Measurements from ENCODE around the gene TRAF6. TPM values are rescaled to one million over a fixed set of nuclear protein-coding genes. Genes with fewer than 3 reads are reported as not detected.

The TRAF6 gene
- total and polyA plus RNA-seq, 4 donors, result 2.2 to 14.0 (median 8.8) TPM

DNA sequence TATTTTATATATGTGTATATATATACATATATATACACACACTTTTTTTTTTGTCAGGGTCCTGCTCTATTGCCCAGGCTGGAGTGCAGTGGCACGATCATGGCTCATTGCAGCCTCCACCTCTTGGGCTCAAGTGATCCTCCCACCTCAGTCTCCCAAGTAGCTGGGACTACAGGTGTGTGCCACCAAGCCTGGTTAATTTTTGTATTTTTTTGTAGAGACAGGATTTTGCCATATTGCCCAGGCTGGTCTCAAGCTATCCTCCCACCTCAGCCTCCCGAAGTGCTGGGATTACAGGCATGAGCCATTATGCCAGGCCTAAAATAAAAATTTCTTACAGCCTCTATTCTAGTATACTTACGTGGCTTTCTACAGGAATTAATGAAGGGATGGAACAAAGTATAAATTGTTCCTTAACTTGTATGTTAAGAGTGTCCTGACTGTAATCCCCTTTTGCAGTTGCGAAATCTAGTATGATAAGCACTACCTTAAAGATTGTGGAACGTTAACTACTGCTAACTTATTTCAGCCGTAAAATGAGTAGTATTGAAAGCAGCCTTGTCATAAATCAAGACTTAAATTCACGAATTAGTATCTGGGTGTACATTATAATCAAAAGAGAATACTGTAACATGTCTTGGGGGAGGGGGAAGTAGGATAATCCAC lies 2.1 kb downstream of the TRAF6 start:
- 60 to 61% methylated on average over 7 of the region's 7 CpGs for WGBS, 2 donors
- peaks cover 0 to 12% (median 9%) of the 10 kb centered on the region in 5 donors for H3K4me1 ChIP-seq (ENCODE audit: control insufficient read depth in 5 of 5, insufficient read depth in 5 of 5, low read length in 5 of 5)
- H3K36me3 ChIP-seq (ENCODE audit: control insufficient read depth in 4 of 4, insufficient read depth in 4 of 4, low read length in 4 of 4), result no peaks in the 10 kb centered on the region
- TF ChIP-seq, protein P1, sequence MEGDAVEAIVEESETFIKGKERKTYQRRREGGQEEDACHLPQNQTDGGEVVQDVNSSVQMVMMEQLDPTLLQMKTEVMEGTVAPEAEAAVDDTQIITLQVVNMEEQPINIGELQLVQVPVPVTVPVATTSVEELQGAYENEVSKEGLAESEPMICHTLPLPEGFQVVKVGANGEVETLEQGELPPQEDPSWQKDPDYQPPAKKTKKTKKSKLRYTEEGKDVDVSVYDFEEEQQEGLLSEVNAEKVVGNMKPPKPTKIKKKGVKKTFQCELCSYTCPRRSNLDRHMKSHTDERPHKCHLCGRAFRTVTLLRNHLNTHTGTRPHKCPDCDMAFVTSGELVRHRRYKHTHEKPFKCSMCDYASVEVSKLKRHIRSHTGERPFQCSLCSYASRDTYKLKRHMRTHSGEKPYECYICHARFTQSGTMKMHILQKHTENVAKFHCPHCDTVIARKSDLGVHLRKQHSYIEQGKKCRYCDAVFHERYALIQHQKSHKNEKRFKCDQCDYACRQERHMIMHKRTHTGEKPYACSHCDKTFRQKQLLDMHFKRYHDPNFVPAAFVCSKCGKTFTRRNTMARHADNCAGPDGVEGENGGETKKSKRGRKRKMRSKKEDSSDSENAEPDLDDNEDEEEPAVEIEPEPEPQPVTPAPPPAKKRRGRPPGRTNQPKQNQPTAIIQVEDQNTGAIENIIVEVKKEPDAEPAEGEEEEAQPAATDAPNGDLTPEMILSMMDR (IDR thresholded peaks at IDR 0.05; ENCODE audit: control extremely low read depth, extremely low read depth), result no peak
- DNase-seq (peak in 1 of 3 donors; percentile 6), ATAC-seq (ENCODE audit: insufficient read depth, low FRiP score) (no peak)
- H3K27ac ChIP-seq (ENCODE audit: low read depth in 1 of 2, low read length in 1 of 2), result peak overlapping the region; percentile 3 to 7
- no peaks in the 10 kb centered on the region for H3K9me3 ChIP-seq (ENCODE audit: control insufficient read depth in 4 of 4, insufficient read depth in 3 of 4, low read length in 3 of 4)
- H3K4me3 ChIP-seq, result no peak overlapping the region
- no peaks in the 10 kb centered on the region for H3K27me3 ChIP-seq (ENCODE audit: control insufficient read depth in 3 of 3, insufficient read depth in 3 of 3, low read length in 2 of 3)
- H3K9ac ChIP-seq (ENCODE audit: insufficient read depth in 1 of 2, low read length in 2 of 2), result peak overlapping the region in 1 of 2 donors; percentile 50

DNA sequence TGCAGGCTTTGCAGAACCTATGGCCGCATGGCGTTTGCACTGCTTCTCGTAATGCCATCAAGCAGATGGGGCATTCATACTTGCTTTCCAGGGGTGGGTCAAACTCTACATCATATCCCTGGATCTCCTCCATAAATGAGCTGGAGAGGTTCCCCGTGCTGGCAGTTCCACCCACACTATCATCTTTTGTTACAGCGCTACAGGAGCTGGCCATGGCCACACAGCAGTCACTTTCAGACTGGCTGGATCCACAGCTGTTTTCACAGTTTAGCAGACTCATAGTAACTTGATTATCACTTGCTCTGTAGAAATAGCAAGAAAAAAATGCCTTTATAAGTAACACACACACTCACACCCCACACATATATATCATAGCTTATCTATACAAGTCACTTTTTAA lies 8.8 kb downstream of the TRAF6 start:
- no peak for ATAC-seq (ENCODE audit: insufficient read depth, low FRiP score)
- H3K4me3 ChIP-seq, result no peak overlapping the region
- no peak overlapping the region for H3K9ac ChIP-seq (ENCODE audit: insufficient read depth in 1 of 2, low read length in 2 of 2)
- H3K9me3 ChIP-seq (ENCODE audit: control insufficient read depth in 4 of 4, insufficient read depth in 3 of 4, low read length in 3 of 4), result no peaks in the 10 kb centered on the region
- peaks cover 0 to 13% (median 3%) of the 10 kb centered on the region in 5 donors for H3K4me1 ChIP-seq (ENCODE audit: control insufficient read depth in 5 of 5, insufficient read depth in 5 of 5, low read length in 5 of 5)
- H3K36me3 ChIP-seq (ENCODE audit: control insufficient read depth in 4 of 4, insufficient read depth in 4 of 4, low read length in 4 of 4), result peaks cover 6 to 29% (median 14%) of the 10 kb centered on the region in 4 donors
- TF ChIP-seq, protein P1 (IDR thresholded peaks at IDR 0.05; ENCODE audit: control extremely low read depth, extremely low read depth), result no peak
- WGBS, 2 donors, result 90 to 94% methylated on average over 5 of the region's 5 CpGs
- H3K27ac ChIP-seq (ENCODE audit: low read depth in 1 of 2, low read length in 1 of 2), result no peak overlapping the region
- DNase-seq, result no peak
- H3K27me3 ChIP-seq (ENCODE audit: control insufficient read depth in 3 of 3, insufficient read depth in 3 of 3, low read length in 2 of 3), result no peaks in the 10 kb centered on the region

DNA sequence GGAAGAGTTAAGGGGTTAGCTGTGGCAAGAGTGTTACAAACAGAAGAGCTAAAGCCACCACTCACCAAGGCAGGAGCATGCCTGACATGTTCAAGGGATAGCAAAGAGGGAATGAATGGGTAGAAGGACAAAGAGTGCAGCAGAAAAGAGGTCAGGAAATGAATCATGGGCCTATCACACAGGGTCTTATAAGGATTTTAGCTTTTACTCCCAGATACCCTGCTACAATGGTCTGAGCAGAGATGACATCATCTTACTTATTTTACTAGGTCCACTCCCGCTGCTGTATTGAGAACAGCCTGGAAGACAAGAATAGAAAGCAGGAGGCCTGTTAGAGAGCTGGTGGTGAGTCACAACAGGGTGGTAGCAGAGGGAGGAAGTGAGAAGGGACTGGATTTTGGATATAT lies 9.8 kb downstream of the TRAF6 start:
- Histone ChIP-seq H3K27ac (ENCODE audit: low read depth in 1 of 2, low read length in 1 of 2) (peak overlapping the region; percentile 40 to 65), H3K27me3 (ENCODE audit: control insufficient read depth in 3 of 3, insufficient read depth in 3 of 3, low read length in 2 of 3) (no peaks in the 10 kb centered on the region), H3K36me3 (ENCODE audit: control insufficient read depth in 4 of 4, insufficient read depth in 4 of 4, low read length in 4 of 4) (peaks cover 6 to 29% (median 16%) of the 10 kb centered on the region in 4 donors), H3K4me3 (no peak overlapping the region), H3K9me3 (ENCODE audit: control insufficient read depth in 4 of 4, insufficient read depth in 3 of 4, low read length in 3 of 4) (no peaks in the 10 kb centered on the region), H3K4me1 (ENCODE audit: control insufficient read depth in 5 of 5, insufficient read depth in 5 of 5, low read length in 5 of 5) (peaks cover 0 to 13% (median 3%) of the 10 kb centered on the region in 5 donors), H3K9ac (ENCODE audit: insufficient read depth in 1 of 2, low read length in 2 of 2) (no peak overlapping the region)
- ATAC-seq (ENCODE audit: insufficient read depth, low FRiP score), result peak; percentile 39
- 51 to 82% methylated on average over 1 of the region's 1 CpG for WGBS, 2 donors
- DNase-seq, result no peak
- TF ChIP-seq, protein P1 (IDR thresholded peaks at IDR 0.05; ENCODE audit: control extremely low read depth, extremely low read depth), result no peak

All from lung (tissue), 12 donors.